Activated T-helper 2 cell treated with anti-CD3 and anti-CD28 coated beads, Interferon-gamma antibody, Interleukin-2, Interleukin-4, amounts not matched to agents 10 μg/mL and 5 μg/mL and 100 μg/mL, durations not matched to agents 14 hours and 24 hours and 36 hours (primary cell): ENCODE measurements around the gene ZNF436. TPM values are rescaled to one million over a fixed set of nuclear protein-coding genes. Genes with fewer than 3 reads are reported as not detected.
A peak's percentile ranks its signal among the peaks of the same experiment; 100 is the strongest.
"Not testable (repeated sequence)": the region's sequence is repeated elsewhere in the genome, so short reads cannot be mapped to it uniquely, and the experiment has no call there.

Source experiments
- DNase-seq: peaks from one replicate; pipeline ENCODE4 v3.0.0; 2021; ENCODE audit warnings: low spot score
- H3K27ac Mint-ChIP-seq: one replicate; pipeline ENCODE4 v1.8.0; 2021; ENCODE audit warnings: mixed read lengths
- H3K27me3 Mint-ChIP-seq: one replicate; pipeline ENCODE4 v1.8.0; 2021; ENCODE audit warnings: low read depth, mixed read lengths
- H3K36me3 Mint-ChIP-seq: one replicate; pipeline ENCODE4 v1.8.0; 2021; ENCODE audit warnings: low read depth, mixed read lengths
- H3K4me1 Mint-ChIP-seq: one replicate; pipeline ENCODE4 v1.8.0; 2021; ENCODE audit warnings: low read depth, mixed read lengths
- H3K4me3 Mint-ChIP-seq: one replicate; pipeline ENCODE4 v1.8.0; 2021; ENCODE audit warnings: low read depth, mild to moderate bottlenecking, moderate library complexity, mixed read lengths
- H3K9me3 Mint-ChIP-seq: one replicate; pipeline ENCODE4 v1.8.0; 2021; ENCODE audit warnings: mixed read lengths
- intact Hi-C: fragments of 100-400 bp; cut with micrococcal nuclease; formaldehyde crosslinking; loops from one replicate; pipeline ENCODE4 v1.15.1; 2023
- total RNA-seq: library from RNA; stranded (reverse); gene quantifications from 2 replicates; pipeline ENCODE4 v1.2.3, GENCODE V29; 2022

The ZNF436 gene
- total RNA-seq, 1 donor from 2014 or later = 6.1 TPM

- H3K36me3 Mint-ChIP-seq = peaks cover 23% of the 10 kb centered on the region
- no peak for DNase-seq
- no peaks in the 10 kb centered on the region for H3K27me3 Mint-ChIP-seq
- H3K9me3 Mint-ChIP-seq = no peaks in the 10 kb centered on the region
- H3K4me1 Mint-ChIP-seq = peaks cover 22% of the 10 kb centered on the region
- no peak overlapping the region for H3K27ac Mint-ChIP-seq
- peak overlapping the region; percentile 30 for H3K4me3 Mint-ChIP-seq
- intact Hi-C loops = no loop called here
Observed at GRCh38 chr1:23345920-23346319, 23.7 kb downstream of the ZNF436 start.

- no peak for DNase-seq
- H3K36me3 Mint-ChIP-seq = peaks cover 32% of the 10 kb centered on the region
- peak overlapping the region; percentile 97 for H3K27ac Mint-ChIP-seq
Observed at GRCh38 chr1:23344987-23345472, 24.6 kb downstream of the ZNF436 start.

GRCh38 chr1:23344111-23344986 lies 25.3 kb downstream of the ZNF436 start, which contains the start of gene HNRNPR:
Gene HNRNPR (minus strand): TSS chr1:23344284. CDS start chr1:23341008, 3,276 bp downstream.
- Mint-ChIP-seq H3K4me3 (peak within 1 kb of the TSS; percentile 92), H3K9me3 (no peaks in the 10 kb centered on the region), H3K4me1 (peaks cover 36% of the 10 kb centered on the region), H3K27ac (peak within 1 kb of the TSS; percentile 97), H3K36me3 (peaks cover 38% of the 10 kb centered on the region), H3K27me3 (no peaks in the 10 kb centered on the region)
- DNase-seq = peak; percentile 99
- intact Hi-C loops = loop anchor here (1.0 to 5.0 kb wide), 2 partner anchors 24 to 242 kb away; no protein-coding TSS in a partner anchor

More at GRCh38 chr1:23344987-23345472, 24.6 kb downstream of the ZNF436 start:
- H3K27me3 Mint-ChIP-seq = no peaks in the 10 kb centered on the region
- H3K4me3 Mint-ChIP-seq = peak overlapping the region; percentile 91
- no peaks in the 10 kb centered on the region for H3K9me3 Mint-ChIP-seq
- H3K4me1 Mint-ChIP-seq = peaks cover 31% of the 10 kb centered on the region
- intact Hi-C loops = loop anchor here (1.0 to 5.0 kb wide), 2 partner anchors 23 to 243 kb away; no protein-coding TSS in a partner anchor

GRCh38 chr1:23343221-23344110 lies 26.2 kb downstream of the ZNF436 start:
- intact Hi-C loops = loop anchor here (1.0 to 5.0 kb wide), 2 partner anchors 25 to 241 kb away; no protein-coding TSS in a partner anchor
- peak overlapping the region; percentile 89 for H3K27ac Mint-ChIP-seq
- H3K4me1 Mint-ChIP-seq = peaks cover 43% of the 10 kb centered on the region
- no peaks in the 10 kb centered on the region for H3K9me3 Mint-ChIP-seq
- no peaks in the 10 kb centered on the region for H3K27me3 Mint-ChIP-seq
- DNase-seq = peak; percentile 39
- peaks cover 42% of the 10 kb centered on the region for H3K36me3 Mint-ChIP-seq
- H3K4me3 Mint-ChIP-seq = peak overlapping the region; percentile 92

- Mint-ChIP-seq H3K36me3 (peaks cover 55% of the 10 kb centered on the region), H3K27ac (peak overlapping the region; percentile 89), H3K27me3 (no peaks in the 10 kb centered on the region), H3K4me3 (peak overlapping the region; percentile 92), H3K9me3 (no peaks in the 10 kb centered on the region), H3K4me1 (peaks cover 50% of the 10 kb centered on the region)
- DNase-seq = no peak
- intact Hi-C loops = loop anchor here (5.0 kb wide), 1 partner anchor 240 kb away; no protein-coding TSS in a partner anchor
Observed at GRCh38 chr1:23341931-23342692, 27.5 kb downstream of the ZNF436 start.

- intact Hi-C loops = loop anchor here (5.0 kb wide), 1 partner anchor 237 kb away; no protein-coding TSS in a partner anchor
- Mint-ChIP-seq H3K4me3 (no peak overlapping the region), H3K27ac (peak overlapping the region; percentile 0), H3K9me3 (no peaks in the 10 kb centered on the region), H3K36me3 (peaks cover 69% of the 10 kb centered on the region), H3K4me1 (peaks cover 48% of the 10 kb centered on the region), H3K27me3 (no peaks in the 10 kb centered on the region)
- DNase-seq = no peak
Observed at GRCh38 chr1:23339632-23340031, 30.0 kb downstream of the ZNF436 start.

GRCh38 chr1:23337869-23338268 lies 31.8 kb downstream of the ZNF436 start:
- Mint-ChIP-seq H3K4me1 (peaks cover 48% of the 10 kb centered on the region), H3K27ac (peak overlapping the region; percentile 24), H3K36me3 (peaks cover 78% of the 10 kb centered on the region), H3K9me3 (no peaks in the 10 kb centered on the region), H3K4me3 (no peak overlapping the region), H3K27me3 (no peaks in the 10 kb centered on the region)
- intact Hi-C loops = no loop called here
- DNase-seq = no peak

GRCh38 chr1:23331713-23332112 lies 37.9 kb downstream of the ZNF436 start:
- intact Hi-C loops = no loop called here
- H3K9me3 Mint-ChIP-seq = no peaks in the 10 kb centered on the region
- peaks cover 82% of the 10 kb centered on the region for H3K36me3 Mint-ChIP-seq
- H3K27ac Mint-ChIP-seq = no peak overlapping the region
- no peaks in the 10 kb centered on the region for H3K27me3 Mint-ChIP-seq
- H3K4me1 Mint-ChIP-seq = peaks cover 19% of the 10 kb centered on the region
- no peak for DNase-seq
- H3K4me3 Mint-ChIP-seq = no peak overlapping the region

GRCh38 chr1:23330846-23331245 lies 38.8 kb downstream of the ZNF436 start:
- no peak overlapping the region for H3K4me3 Mint-ChIP-seq
- H3K9me3 Mint-ChIP-seq = no peaks in the 10 kb centered on the region
- H3K36me3 Mint-ChIP-seq = peaks cover 87% of the 10 kb centered on the region
- H3K4me1 Mint-ChIP-seq = peaks cover 23% of the 10 kb centered on the region
- H3K27me3 Mint-ChIP-seq = no peaks in the 10 kb centered on the region
- H3K27ac Mint-ChIP-seq = no peak overlapping the region
- intact Hi-C loops = no loop called here
- DNase-seq = no peak

GRCh38 chr1:23325393-23325792 lies 44.2 kb downstream of the ZNF436 start:
- no peaks in the 10 kb centered on the region for H3K27me3 Mint-ChIP-seq
- H3K4me3 Mint-ChIP-seq = no peak overlapping the region
- H3K36me3 Mint-ChIP-seq = peaks cover 78% of the 10 kb centered on the region
- no peaks in the 10 kb centered on the region for H3K9me3 Mint-ChIP-seq
- H3K4me1 Mint-ChIP-seq = peaks cover 25% of the 10 kb centered on the region
- no peak for DNase-seq
- H3K27ac Mint-ChIP-seq = peak overlapping the region; percentile 28
- intact Hi-C loops = no loop called here

GRCh38 chr1:23322770-23323169 lies 46.9 kb downstream of the ZNF436 start:
- intact Hi-C loops = no loop called here

GRCh38 chr1:23310280-23310679 lies 59.4 kb downstream of the ZNF436 start:
- H3K9me3 Mint-ChIP-seq, H3K27ac Mint-ChIP-seq, H3K27me3 Mint-ChIP-seq, H3K4me3 Mint-ChIP-seq, intact Hi-C loops, DNase-seq: not testable (repeated sequence)
- Mint-ChIP-seq H3K4me1 (peaks cover 15% of the 10 kb centered on the region), H3K36me3 (peaks cover 74% of the 10 kb centered on the region)

More at GRCh38 chr1:23322770-23323169, 46.9 kb downstream of the ZNF436 start:
- no peaks in the 10 kb centered on the region for H3K9me3 Mint-ChIP-seq
- peaks cover 22% of the 10 kb centered on the region for H3K4me1 Mint-ChIP-seq
- H3K4me3 Mint-ChIP-seq = no peak overlapping the region
- no peaks in the 10 kb centered on the region for H3K27me3 Mint-ChIP-seq
- no peak overlapping the region for H3K27ac Mint-ChIP-seq
- no peak for DNase-seq
- peaks cover 75% of the 10 kb centered on the region for H3K36me3 Mint-ChIP-seq
